ENCODE results near the gene BTBD10. TPM values are rescaled to one million over a fixed set of nuclear protein-coding genes. Genes with fewer than 3 reads are reported as not detected.

Gene BTBD10
- total RNA-seq, 1 donor from 2014 or later = 29.4 TPM

GRCh38 chr11:13349046-13349445 is 114.0 kb downstream of the BTBD10 start:
- no peak for TF ChIP-seq CTCF (IDR thresholded peaks at IDR 0.05)
- no peaks in the 10 kb centered on the region for H3K9me3 Mint-ChIP-seq (ENCODE audit: unreplicated experiment)
- no peak for DNase-seq (ENCODE audit: extremely low spot score, unreplicated experiment)
- H3K4me1 Mint-ChIP-seq (ENCODE audit: unreplicated experiment) = peaks cover 1% of the 10 kb centered on the region
- no peak overlapping the region for H3K27ac Mint-ChIP-seq (ENCODE audit: unreplicated experiment)
- no peaks in the 10 kb centered on the region for H3K27me3 Mint-ChIP-seq (ENCODE audit: unreplicated experiment)
- H3K4me3 Mint-ChIP-seq (ENCODE audit: unreplicated experiment) = no peak overlapping the region
- peaks cover 8% of the 10 kb centered on the region for H3K36me3 Mint-ChIP-seq (ENCODE audit: unreplicated experiment)

GRCh38 chr11:13348305-13348704 is 114.7 kb downstream of the BTBD10 start:
- Mint-ChIP-seq H3K36me3 (ENCODE audit: unreplicated experiment) (peaks cover 7% of the 10 kb centered on the region), H3K4me3 (ENCODE audit: unreplicated experiment) (no peak overlapping the region)

GRCh38 chr11:13347901-13348300 is 115.1 kb downstream of the BTBD10 start:
- DNase-seq (ENCODE audit: extremely low spot score, unreplicated experiment) = no peak
- H3K4me1 Mint-ChIP-seq (ENCODE audit: unreplicated experiment) = peaks cover 2% of the 10 kb centered on the region
- peaks cover 7% of the 10 kb centered on the region for H3K36me3 Mint-ChIP-seq (ENCODE audit: unreplicated experiment)
- H3K9me3 Mint-ChIP-seq (ENCODE audit: unreplicated experiment) = no peaks in the 10 kb centered on the region
- H3K27ac Mint-ChIP-seq (ENCODE audit: unreplicated experiment) = no peak overlapping the region
- no peaks in the 10 kb centered on the region for H3K27me3 Mint-ChIP-seq (ENCODE audit: unreplicated experiment)
- no peak for TF ChIP-seq CTCF (IDR thresholded peaks at IDR 0.05)
- H3K4me3 Mint-ChIP-seq (ENCODE audit: unreplicated experiment) = no peak overlapping the region

More at GRCh38 chr11:13348305-13348704, 114.7 kb downstream of the BTBD10 start:
- DNase-seq (ENCODE audit: extremely low spot score, unreplicated experiment) = no peak
- Mint-ChIP-seq H3K27me3 (ENCODE audit: unreplicated experiment) (no peaks in the 10 kb centered on the region), H3K27ac (ENCODE audit: unreplicated experiment) (no peak overlapping the region), H3K9me3 (ENCODE audit: unreplicated experiment) (no peaks in the 10 kb centered on the region), H3K4me1 (ENCODE audit: unreplicated experiment) (peaks cover 2% of the 10 kb centered on the region)
- no peak for TF ChIP-seq CTCF (IDR thresholded peaks at IDR 0.05)

- H3K36me3 Mint-ChIP-seq (ENCODE audit: unreplicated experiment) = peaks cover 8% of the 10 kb centered on the region
- H3K4me3 Mint-ChIP-seq (ENCODE audit: unreplicated experiment) = no peak overlapping the region
- H3K27me3 Mint-ChIP-seq (ENCODE audit: unreplicated experiment) = no peaks in the 10 kb centered on the region
- no peak for DNase-seq (ENCODE audit: extremely low spot score, unreplicated experiment)
- no peak for TF ChIP-seq CTCF (IDR thresholded peaks at IDR 0.05)
- H3K27ac Mint-ChIP-seq (ENCODE audit: unreplicated experiment) = no peak overlapping the region
- H3K4me1 Mint-ChIP-seq (ENCODE audit: unreplicated experiment) = peaks cover 3% of the 10 kb centered on the region
- no peaks in the 10 kb centered on the region for H3K9me3 Mint-ChIP-seq (ENCODE audit: unreplicated experiment)
Observed at GRCh38 chr11:13346470-13346869, 116.6 kb downstream of the BTBD10 start.

- Mint-ChIP-seq H3K9me3 (ENCODE audit: unreplicated experiment) (no peaks in the 10 kb centered on the region), H3K27ac (ENCODE audit: unreplicated experiment) (no peak overlapping the region), H3K27me3 (ENCODE audit: unreplicated experiment) (no peaks in the 10 kb centered on the region), H3K4me1 (ENCODE audit: unreplicated experiment) (peaks cover 7% of the 10 kb centered on the region), H3K36me3 (ENCODE audit: unreplicated experiment) (peaks cover 4% of the 10 kb centered on the region), H3K4me3 (ENCODE audit: unreplicated experiment) (no peak overlapping the region)
- no peak for DNase-seq (ENCODE audit: extremely low spot score, unreplicated experiment)
- TF ChIP-seq CTCF (IDR thresholded peaks at IDR 0.05) = no peak
Observed at GRCh38 chr11:13344818-13345217, 118.2 kb downstream of the BTBD10 start.
